Measurements from ENCODE around the gene SLU7.

The SLU7 gene

DNA sequence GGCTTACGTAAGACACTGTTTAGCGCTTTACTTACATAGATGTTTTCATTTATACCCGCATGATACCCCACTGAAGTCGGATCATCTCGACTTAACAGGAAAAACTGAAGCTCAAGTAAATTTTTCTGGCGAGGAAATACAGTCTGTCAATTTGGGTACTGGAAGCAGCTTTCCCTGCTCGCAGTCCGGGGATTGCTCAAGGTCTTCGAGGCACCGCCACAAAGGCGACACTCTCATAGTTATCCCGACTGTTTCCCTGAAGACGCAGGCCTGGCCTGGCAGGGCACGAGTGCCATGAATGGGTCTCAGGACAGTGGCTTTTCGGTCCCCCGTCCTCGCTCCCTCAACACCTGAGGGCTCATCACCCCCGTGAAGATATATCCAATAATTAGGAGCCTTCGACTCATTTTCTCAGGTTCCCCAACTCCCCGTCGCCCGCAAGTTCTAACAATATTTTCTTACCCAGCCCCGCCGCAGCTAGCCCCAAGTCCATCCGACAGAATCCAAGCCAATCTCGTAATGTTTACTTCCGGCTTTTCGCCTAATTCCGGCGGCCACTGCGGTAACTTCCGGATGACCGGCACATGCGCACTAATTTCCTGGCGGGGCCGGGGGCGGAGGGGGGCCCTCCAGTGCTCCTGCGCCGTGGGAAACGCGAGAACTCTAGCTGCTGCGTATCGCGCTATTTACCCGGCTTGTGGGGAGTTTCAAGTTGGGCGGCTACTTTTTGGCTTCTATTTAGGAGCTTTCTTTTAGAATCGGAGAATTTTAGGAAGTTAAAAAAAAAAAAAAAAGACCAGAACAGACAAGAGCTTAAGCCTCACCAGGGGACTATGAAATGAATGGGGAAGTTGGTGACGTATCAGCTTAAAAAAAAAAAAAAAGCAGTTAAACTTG, at the start of gene SLU7:
Gene SLU7, minus strand, starts transcription at position 521 of the 897 bp plus-strand sequence. CDS start 3,787 bp downstream, outside the sequence.
- no peak for FAIRE-seq
- peak; percentile 94 for DNase-seq (ENCODE audit: low spot score)

DNA sequence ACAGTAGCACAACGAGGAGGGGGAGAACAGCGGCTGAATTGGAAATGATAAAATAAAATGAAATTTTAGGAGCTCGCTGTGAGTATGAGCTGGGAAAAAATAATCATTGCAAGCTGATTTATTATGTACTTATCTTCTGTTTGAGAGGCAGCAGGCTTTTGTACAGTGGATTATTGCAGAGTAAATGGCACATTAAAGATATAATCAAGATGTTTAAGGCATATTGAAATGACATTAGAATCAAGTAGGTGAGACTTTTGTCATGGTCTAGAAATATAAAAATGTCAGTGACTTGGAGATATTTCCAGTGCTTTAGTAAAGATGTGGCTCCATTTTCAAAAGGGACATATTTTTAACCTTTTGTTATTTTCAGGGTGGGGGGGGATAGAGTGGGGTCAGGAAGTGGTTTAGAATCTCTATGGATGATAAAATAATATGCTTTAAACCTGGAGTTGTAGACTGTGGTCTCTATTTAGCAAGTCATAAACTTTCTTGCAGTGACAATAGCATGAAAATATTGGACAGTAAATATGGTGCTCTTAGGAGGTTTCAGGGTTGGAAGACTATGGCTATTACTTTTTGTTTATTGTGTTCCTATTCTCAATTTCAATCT, 49.6 kb upstream of the SLU7 start:
- DNase-seq (ENCODE audit: low spot score) (no peak), FAIRE-seq (no peak)

DNA sequence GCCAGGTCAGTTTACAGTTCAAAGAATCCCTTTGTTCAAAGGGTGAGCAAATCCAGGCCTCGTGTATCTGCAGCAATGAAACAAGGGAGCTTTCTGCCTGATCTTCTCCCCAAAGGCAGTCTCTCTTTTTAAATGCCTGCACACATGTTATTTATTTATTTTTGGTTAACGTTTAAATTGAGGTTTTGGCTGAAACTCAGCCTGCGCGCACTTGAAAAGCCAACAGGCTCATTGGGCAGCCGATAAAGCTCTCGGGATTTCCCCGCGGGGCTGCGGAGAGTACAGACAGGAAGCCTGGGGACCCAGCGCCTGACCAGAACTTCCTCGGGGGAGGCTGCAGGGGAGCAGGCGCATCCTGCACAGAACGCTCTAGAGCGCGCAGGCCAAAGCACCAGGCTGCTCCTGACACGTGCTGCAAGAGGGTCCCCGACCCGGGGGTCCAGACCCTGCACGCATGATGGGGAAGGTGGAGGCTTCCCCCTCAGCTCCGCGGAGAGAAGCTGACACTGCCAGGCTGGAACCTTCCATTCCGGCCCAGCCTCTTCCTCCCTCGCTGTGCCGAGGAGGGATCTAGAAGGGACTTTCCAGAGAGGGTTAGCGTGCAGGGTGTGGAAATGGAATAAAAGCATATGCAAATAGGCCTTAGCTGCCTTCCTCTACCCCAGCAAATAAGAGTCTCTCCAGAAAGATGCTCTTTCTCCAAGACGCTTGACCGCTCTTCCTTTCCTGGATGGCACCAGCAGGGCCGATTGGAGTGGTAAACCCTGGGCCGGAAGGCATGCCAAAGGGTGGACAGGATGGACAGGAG, 48.9 kb upstream of the SLU7 start:
- DNase-seq (ENCODE audit: low spot score) (peak; percentile 72), FAIRE-seq (no peak)

DNA sequence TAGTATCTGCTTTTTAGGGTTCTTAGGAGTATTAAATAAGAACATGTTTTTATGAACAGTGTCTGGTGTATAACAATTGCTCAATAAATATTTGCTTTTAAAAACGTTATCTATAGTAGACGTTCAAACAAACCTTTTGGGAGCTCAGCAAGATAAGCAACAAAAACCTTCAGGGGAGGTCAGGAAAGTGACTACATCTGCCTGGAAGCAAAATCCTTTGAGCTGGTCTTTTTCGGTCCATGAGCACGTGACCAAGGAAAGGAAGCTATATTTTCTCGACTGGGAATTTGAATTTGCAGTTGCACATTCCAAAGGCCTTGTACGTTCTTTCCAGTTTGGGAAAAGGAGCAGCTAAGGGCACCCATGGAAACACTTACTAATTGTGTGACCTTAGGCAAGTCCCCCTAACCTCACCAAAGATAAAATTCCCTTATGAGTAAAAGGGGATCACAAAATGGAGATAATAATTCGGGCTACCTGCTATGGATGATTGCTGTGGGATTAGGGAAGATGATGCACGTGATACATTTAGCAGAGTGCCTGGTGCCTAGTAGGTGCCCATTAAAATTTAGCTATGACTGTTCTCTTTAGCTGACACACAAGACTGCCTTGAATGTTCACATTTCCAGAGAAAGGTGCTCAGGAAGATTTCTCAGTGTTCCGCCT, 48.1 kb upstream of the SLU7 start:
- DNase-seq (ENCODE audit: low spot score) (no peak), FAIRE-seq (no peak)

DNA sequence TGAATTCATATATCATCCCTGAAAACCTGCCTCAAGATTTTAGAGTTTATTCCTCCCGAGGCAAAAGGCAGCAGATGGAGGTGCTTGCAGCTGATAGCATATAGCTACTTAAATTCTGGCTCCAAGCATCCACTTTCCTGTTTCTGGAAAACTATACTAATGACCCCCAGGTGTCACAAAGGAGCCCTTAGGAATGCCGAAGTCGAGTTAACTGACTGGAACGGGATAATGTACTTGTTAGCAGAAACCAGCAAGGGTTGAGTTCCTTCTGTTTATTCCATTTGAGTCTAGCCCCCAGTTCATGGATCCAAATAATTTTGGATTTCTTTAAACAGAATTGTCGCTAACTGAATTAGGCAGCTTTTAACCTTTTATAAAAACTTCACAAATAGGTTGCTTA, 47.2 kb upstream of the SLU7 start:
- DNase-seq (ENCODE audit: low spot score) (no peak), FAIRE-seq (no peak)

DNA sequence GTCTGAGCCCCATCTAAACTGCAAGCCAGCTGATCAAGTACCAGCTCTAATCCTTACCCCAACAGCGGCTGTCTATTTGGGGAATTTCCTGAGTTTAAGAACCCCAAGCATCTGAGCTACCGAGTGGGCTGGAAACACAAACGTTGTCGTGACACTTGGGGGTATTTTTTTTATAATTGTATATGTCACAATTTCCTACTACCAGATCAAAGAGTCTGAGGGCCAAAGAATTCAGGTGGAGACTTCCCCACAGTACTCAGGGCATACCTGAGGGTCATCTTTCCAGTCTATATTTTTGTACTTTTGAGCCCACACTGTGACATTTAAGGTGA, 45.6 kb upstream of the SLU7 start:
- no peak for FAIRE-seq
- no peak for DNase-seq (ENCODE audit: low spot score)

DNA sequence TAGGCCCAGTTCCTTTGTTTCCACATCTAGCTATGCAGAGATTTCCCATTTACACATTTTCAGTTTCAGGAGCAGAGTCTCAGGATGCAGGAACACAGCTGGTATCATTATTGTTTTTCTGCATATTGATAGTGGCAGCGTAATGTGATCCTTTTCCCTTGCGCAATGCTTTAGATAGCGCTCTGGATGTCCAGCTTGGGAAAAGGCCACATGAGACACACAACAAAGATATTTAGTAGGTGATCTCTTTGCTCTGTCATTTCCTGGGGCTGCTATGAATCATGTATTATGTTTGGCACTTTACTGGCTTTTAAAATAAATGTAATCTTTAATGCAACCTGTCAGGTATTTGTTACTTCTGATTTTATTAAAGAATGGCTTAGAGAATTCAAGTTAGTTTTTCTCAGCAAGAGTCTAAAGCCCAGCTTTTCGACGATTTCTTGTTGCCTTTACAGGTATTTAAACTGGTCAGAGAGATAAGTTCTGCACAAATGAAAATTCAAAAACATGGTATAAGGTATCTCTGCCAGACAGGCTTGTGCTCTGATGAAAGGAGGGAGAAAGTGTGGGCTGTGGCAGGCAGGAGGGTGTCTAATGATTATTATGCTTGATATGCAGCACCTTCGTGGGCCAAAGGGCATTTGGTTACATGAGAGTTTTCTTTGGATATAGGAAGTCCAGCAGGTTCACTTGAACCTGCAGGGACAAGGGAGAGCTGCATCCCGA, 45.0 kb upstream of the SLU7 start:
- FAIRE-seq (no peak), DNase-seq (ENCODE audit: low spot score) (peak; percentile 40)

DNA sequence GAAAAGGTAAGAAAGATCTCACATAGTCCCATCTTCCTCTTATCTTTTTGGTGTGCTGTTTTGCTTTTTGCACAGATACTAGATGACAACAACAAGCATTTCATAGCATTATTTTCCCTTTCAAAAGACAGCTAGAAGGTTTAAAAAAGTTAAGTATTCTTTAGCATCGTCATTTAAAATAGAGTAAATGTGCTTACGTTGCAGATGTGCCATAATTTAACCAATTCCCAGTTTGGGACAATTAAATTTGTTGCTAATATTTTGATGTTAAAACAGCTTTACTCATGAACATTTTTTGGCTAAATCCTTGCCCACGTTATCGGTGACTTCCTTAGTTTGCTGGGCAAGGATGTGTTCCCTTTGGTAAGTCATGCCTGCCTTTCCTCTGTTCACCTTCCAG, 44.3 kb upstream of the SLU7 start:
- DNase-seq (ENCODE audit: low spot score) (no peak), FAIRE-seq (no peak)

DNA sequence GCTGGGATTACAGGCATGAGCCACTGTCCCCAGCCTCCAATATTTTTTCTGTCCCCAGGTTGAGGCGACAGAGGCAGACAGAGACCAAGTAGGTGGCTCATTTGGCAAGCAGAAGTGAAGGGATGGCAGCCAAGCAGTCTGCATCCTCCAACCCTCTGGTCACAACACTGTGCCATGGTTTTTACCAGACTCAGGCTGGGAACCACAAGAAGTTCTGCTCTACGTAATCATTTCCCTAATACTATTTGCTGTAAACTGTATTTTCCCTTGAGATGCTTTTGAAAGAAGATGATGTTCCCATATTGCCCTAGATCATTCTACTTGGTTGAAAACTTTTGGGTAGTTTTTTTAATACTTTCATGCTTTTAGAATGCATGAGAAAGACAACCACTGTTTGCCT, 43.3 kb upstream of the SLU7 start:
- no peak for FAIRE-seq
- DNase-seq (ENCODE audit: low spot score): no peak

DNA sequence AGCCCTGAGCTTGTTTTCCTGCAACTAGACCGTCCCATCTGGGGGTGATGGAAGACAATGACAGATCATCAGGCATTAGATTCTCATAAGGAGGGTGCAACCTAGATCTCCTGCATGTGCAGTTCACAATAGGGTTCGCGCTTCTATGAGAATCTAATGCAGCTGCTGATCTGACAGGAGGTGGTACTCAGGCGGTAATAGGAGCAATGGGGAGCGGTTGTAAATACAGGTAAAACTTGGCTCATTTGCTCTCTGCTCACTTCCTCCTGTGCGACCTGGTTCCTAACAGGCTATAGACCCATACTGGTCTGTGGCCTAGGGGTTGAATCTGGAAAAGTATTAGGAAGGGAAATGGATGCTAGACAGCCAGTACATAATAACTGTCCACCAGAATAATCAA, 42.5 kb upstream of the SLU7 start:
- FAIRE-seq: no peak
- no peak for DNase-seq (ENCODE audit: low spot score)

DNA sequence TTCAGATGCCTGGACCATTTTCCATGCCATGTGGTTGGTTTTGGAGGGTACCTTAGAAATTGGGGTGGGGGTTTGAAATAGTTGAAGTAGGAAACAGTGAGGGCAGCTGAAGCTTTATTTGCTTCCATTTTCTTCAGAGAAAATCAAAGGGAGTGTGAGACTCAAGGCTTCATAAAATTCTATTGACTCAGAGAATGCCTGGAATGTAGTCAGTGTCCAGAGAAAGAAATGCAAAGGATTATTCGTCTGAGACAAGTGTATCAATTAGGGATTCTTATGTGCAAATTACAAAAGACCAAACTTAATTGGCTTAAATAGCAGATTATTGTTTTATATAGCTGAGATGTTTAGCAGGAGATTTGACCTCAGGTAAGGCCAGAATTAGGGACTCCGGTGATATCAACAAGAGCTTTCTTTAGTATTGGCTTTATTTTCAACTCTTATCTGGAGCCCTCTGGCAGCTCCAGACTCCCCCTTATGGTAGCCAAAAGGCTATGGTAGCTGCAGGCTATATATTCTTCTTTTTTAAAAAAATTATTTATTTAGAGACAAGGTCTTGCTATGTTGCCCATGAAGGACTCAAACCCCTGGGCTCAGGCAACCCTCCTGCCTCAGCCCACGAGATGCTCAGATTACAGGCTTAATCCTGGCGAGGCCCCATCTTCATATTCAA, 41.6 kb upstream of the SLU7 start:
- no peak for FAIRE-seq

DNA sequence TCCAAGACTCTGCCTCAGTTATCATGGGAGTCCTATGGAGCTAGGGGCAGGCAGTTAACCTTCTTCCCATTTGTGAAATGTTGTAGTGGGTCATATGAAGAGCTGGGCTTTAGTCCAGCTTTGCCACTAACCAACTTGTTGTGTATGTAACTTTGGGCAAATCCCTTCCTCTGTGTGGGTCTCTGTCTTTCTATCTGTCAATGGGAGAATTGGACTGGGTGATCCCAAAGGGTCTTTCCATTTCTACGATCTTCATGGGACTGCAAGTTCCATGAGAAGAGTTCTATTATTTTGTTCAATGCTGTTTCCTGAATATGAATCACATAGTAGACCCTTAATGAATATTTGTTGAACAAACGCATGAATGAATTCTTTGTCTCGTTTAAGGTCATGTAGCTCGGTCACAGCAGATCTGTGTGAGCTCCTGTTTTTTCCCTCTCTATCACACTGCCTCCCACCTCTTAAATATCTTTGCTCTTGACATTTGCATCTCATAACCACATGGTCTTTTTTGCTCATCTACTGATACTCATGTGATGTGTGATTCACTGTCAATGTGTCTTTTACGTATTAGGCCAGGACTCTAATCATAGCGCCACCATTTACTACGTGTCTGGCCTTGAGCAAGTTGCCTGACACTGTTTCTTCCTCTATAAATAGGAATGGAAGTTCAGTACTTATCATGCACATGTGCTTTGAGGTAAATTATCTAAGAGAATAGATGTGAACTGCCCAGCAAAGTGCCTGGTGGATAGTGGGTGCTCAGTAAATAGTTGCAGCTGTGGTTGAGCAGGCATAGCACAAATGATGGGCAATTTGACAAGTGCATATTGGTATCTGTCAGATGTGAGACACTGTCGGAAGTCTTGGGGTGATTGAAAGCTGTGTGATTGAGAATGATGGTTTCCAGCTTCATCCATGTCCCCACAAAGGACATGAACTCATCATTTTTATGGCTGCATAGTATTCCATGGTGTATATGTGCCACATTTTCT, 40.2 kb upstream of the SLU7 start:
- DNase-seq (ENCODE audit: low spot score): no peak
- FAIRE-seq: no peak

More for the DNA sequence above, 41.6 kb upstream of the SLU7 start:
- no peak for DNase-seq (ENCODE audit: low spot score)

DNA sequence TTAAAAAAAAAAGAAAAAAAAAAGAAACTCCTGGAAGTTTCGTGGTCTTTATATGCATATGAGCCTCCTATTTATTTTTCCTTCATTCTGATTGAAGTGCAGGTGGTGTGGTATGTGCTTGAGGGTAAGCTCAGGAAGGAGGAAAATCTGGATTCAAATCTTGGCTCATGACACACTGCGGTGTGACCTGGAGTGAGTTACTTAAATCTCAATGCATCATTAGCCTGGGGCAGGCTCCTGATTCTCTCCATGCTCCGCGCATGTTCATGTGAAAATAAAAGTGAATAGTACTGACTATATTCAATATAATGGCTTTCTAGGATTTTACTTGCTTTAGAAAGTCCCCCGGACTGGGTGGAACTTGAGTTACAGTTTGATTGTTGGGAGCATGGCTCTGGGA, 38.4 kb upstream of the SLU7 start:
- DNase-seq (ENCODE audit: low spot score): no peak
- no peak for FAIRE-seq

DNA sequence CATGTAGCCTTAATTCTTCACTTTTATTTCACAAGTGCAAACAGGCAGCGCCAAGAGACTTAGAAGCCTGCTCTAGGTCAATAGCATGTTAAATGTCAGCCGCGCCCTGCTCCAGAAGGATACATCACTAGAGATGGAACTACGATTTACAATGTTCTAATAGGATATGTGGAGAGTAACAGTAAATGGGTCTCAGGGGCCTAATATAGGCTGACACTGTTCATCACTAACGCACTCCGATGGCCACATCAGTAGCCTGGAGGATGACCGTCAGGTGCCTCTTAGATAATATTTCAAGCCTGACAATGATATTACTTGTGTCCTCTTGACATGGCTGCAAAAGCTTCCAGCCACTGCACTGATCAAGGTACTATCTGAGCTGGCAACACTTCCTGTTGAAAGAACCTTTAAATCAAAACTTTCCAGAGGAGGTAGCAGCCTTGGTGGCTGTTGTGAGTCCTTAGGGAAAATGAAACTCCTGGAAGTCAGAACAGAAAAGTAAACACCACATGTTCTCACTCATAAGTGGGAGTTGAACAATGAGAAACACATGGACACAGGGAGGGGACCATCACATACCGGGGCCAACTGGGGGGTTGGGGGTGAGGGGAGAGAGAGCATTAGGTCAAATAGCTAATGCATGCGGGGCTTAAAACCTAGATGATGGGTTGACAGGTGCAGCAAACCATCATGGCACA, 37.7 kb upstream of the SLU7 start:
- no peak for DNase-seq (ENCODE audit: low spot score)
- FAIRE-seq: no peak

DNA sequence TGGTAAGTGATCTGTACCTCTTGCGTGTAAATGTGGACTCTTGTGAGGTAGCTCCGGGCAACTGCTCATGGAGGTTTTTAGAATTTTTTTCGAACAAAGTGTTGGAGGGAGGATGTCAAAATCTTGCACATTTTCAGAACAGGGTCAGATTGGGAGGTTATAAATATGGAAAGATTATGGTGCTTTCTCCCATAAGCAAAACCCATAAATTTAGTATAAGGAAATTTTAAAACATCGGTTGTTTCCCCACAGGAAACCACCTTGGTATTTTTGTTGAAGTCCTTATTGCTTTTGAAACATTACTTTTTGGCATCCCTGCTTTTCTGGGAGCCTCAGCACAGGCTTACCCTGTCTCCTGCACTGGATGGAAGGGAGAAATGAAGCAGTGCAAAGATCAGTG, 36.7 kb upstream of the SLU7 start:
- no peak for FAIRE-seq

DNA sequence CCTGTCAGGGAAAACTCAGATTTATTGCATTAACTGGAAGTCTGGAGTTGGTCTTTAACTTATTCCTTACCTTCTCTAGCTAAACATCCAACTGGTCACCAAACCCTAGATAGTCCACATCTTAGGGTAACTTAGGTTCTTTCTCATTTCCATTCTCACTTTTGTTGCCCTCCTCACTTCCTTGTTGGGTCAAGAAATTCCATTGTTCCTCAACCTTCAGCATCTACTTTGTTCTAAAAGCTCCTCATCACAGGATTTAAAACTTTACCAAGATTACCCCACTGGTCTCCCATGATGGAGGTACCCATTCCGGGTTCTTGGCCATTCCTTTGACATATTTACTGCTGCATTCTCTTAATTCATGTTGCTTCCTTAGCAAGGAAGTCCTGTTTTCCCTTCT, 34.9 kb upstream of the SLU7 start:
- FAIRE-seq (no peak), DNase-seq (ENCODE audit: low spot score) (no peak)

More for the DNA sequence above, 36.7 kb upstream of the SLU7 start:
- no peak for DNase-seq (ENCODE audit: low spot score)

DNA sequence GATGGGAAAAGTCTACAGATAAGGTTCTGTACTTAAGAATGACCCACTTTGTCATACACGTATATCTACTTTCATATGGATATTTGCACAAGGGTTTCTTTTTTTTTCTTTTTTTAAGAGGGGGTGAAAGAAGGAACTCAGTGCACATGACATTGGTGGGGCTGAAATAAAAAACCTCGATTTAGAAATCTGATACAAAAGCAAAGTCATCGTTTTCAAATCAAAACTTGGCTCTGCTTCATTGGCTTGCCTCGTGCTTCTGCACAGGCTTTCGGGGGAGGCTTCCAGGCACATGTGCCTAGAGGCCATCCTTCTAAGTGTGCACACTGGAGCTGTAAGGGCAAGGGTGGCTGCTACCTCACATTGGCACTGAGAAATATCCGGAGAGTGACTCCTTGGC, 33.9 kb upstream of the SLU7 start:
- DNase-seq (ENCODE audit: low spot score) (no peak), FAIRE-seq (no peak)

DNA sequence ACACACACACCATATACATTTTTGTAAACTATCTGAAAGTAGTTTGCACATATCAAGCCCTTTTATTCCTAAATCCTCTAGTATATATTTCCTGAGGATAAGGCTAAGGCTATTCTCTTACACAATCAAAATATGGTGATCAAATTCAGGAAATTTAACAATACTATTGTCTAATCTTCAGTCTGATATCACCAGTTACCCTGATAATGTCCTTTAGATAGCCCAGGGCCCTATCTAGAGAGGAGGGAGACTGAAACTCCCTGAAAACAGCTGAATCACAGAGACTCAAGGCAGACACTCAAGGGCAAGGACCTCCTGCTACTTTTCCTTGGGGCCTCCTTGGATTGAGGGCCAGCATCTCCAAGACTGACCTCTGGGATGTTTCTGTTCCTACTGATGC, 33.2 kb upstream of the SLU7 start:
- FAIRE-seq (no peak), DNase-seq (ENCODE audit: low spot score) (no peak)

DNA sequence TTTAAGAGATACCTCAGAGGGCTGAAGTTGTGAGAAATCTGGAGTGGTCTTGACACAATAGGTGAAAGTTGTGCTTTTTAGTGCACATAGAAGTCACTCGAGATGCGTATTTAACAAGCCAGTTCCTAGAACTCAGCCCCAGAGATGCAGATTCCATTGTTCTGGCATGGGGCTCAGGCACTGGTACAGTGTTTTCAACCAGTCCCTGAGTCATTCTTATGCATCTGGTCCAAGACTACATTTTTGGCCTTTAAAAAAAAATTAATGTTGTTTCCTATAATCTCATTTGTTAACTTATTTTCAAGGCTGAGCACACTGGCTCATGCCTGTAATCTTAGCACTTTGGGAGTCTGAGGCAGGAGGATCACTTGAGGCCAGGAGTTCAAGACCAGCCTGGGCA, 32.4 kb upstream of the SLU7 start:
- FAIRE-seq: no peak
- DNase-seq (ENCODE audit: low spot score): no peak
